ENCODE results near the gene CCDC200. TPM values are rescaled to one million over a fixed set of nuclear protein-coding genes. Genes with fewer than 3 reads are reported as not detected.
"Not testable (repeated sequence)": the region's sequence is repeated elsewhere in the genome, so short reads cannot be mapped to it uniquely, and the experiment has no call there.

CCDC200 gene
- total and polyA plus RNA-seq, 4 donors: 0.55 to 11.0 (median 4.4) TPM; not detected in 1

DNA sequence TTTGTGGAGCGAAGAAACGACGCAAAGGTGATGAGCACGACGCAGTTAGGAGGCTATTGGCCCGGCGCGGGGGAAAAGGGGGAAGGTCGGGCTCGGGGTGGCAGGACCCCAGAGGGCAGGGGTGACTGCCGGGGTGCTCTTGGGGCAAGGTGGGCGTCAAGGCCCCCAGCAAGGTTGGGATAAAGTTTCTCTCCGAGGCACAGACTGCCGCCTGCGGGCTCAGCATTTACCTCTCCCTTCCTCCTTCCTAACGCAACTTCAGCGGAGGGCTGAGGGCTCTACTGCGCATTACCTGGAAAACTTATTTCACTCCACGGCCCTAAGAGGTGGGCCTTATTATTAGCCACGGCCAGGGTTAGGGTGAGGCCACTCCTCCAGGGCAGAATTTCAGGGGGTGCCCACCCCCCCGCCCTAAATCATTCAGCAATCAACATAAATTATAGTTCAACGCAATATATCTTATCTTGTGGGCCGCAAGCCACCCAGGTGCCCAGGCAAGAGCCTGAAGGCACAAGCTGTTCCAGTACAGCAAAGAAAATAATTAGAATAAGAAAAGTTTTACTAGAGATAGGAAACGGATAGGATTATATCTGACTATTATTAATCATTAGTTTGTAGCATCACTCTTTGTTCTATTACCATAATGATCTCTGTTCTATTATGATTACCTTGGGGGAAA is 3.7 kb upstream of the CCDC200 start:
- DNase-seq (ENCODE audit: low read depth in 4 of 6, low spot score in 6 of 6); H3K27ac ChIP-seq (ENCODE audit: low read depth, low read length); H3K4me3 ChIP-seq (ENCODE audit: low read depth, low read length); H3K36me3 ChIP-seq (ENCODE audit: control insufficient read depth, insufficient read depth, low read length); H3K27me3 ChIP-seq (ENCODE audit: control insufficient read depth, insufficient read depth, low read length); H3K9me3 ChIP-seq (ENCODE audit: control insufficient read depth, insufficient read depth, low read length); H3K4me1 ChIP-seq (ENCODE audit: control insufficient read depth, insufficient read depth, low read length): not testable (repeated sequence)
- 80% methylated on average over 9 of the region's 24 CpGs for WGBS (ENCODE audit: insufficient coverage)

DNA sequence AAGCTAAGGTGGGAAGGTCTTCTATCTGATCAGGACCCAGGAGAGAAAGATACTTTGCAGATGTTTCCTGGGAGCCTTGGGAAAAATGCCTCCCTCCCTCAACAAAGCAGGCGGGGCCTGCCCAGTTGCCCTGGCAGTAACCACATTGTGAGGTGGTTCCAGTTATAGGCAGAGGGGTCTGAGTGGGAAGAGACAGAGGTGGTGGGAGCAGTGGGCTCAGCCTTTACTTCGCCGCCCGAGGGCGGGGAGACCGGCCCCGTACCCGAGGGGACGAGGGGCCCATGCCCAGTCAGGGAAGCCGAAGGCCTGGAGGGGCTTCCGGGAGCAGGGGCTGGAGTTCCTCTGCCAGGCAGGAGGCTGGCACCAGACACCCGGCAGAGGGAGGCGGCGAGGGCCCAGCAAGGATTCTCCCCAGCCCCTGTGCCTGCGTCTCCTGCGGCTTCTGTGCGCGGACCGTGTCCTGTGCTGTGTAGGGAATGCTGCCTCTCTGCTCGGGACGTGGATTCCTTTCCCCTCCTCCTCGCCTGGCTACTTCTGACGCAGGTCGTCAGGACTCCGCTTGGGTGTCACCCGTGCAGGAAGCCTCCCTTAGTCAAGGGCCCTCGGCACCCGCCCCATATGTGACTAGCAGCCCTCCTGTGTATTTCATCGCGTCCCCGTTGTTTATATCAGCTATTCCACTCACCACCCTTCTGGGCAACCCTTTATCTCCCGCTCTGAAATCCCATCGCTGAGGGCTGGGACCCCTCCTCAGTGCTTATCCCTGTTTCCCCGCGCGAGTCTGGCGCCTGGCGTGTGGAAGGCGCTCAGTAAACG is 3.0 kb upstream of the CCDC200 start:
- not testable (repeated sequence) for H3K9me3 ChIP-seq (ENCODE audit: control insufficient read depth, insufficient read depth, low read length); DNase-seq (ENCODE audit: low read depth in 4 of 6, low spot score in 6 of 6); H3K36me3 ChIP-seq (ENCODE audit: control insufficient read depth, insufficient read depth, low read length); H3K4me1 ChIP-seq (ENCODE audit: control insufficient read depth, insufficient read depth, low read length); H3K4me3 ChIP-seq (ENCODE audit: low read depth, low read length); H3K27ac ChIP-seq (ENCODE audit: low read depth, low read length); H3K27me3 ChIP-seq (ENCODE audit: control insufficient read depth, insufficient read depth, low read length)
- 90% methylated on average over 2 of the region's 40 CpGs for whole genome bisulfite sequencing (ENCODE audit: insufficient coverage)

GRCh38 chr17:43226393-43226792 is 2.0 kb downstream of the CCDC200 start:
- no peak for DNase-seq (ENCODE audit: low read depth in 4 of 6, low spot score in 6 of 6)
- H3K36me3 ChIP-seq (ENCODE audit: control insufficient read depth, insufficient read depth, low read length): peaks cover 5% of the 10 kb centered on the region
- H3K27ac ChIP-seq (ENCODE audit: low read depth, low read length): no peak overlapping the region
- H3K9me3 ChIP-seq (ENCODE audit: control insufficient read depth, insufficient read depth, low read length): no peaks in the 10 kb centered on the region
- 100% methylated on average over 4 of the region's 7 CpGs for WGBS (ENCODE audit: insufficient coverage)
- no peak overlapping the region for H3K4me3 ChIP-seq (ENCODE audit: low read depth, low read length)
- H3K27me3 ChIP-seq (ENCODE audit: control insufficient read depth, insufficient read depth, low read length): no peaks in the 10 kb centered on the region
- no peaks in the 10 kb centered on the region for H3K4me1 ChIP-seq (ENCODE audit: control insufficient read depth, insufficient read depth, low read length)

DNA sequence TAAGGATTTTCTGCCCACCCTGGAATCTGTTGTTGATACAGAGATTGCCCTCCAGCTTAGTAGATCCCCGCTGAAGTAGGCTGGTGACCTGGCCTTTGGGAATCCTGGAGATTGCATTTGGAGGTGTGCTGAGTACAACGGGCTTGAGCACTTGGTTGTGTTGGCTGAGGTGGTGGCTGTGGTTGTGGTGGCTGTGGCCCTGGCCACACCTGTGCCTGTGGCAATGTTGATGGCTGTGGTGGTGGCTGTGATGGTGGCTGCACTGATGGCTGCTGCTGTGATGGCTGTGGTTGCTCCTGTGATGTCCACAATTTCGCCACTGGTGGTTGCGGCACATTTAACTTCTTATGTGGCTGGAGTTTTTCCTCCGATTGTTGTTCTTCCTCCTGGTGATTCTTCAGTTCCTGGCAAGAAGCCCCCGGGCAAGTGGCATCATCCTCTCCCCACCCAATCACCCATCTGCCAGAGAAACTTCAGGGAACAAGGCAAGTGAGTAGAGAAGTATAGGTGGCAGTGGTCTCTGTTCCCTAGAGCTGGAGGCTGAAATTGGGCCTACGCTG is 4.2 kb downstream of the CCDC200 start:
- no peaks in the 10 kb centered on the region for H3K27me3 ChIP-seq (ENCODE audit: control insufficient read depth, insufficient read depth, low read length)
- no peak overlapping the region for H3K4me3 ChIP-seq (ENCODE audit: low read depth, low read length)
- peaks cover 5% of the 10 kb centered on the region for H3K36me3 ChIP-seq (ENCODE audit: control insufficient read depth, insufficient read depth, low read length)
- no peak overlapping the region for H3K27ac ChIP-seq (ENCODE audit: low read depth, low read length)
- no peaks in the 10 kb centered on the region for H3K4me1 ChIP-seq (ENCODE audit: control insufficient read depth, insufficient read depth, low read length)
- no peak for DNase-seq (ENCODE audit: low read depth in 4 of 6, low spot score in 6 of 6)
- 83% methylated on average over 5 of the region's 7 CpGs for WGBS (ENCODE audit: insufficient coverage)
- no peaks in the 10 kb centered on the region for H3K9me3 ChIP-seq (ENCODE audit: control insufficient read depth, insufficient read depth, low read length)

GRCh38 chr17:43220511-43221125 is 7.8 kb downstream of the CCDC200 start:
- Histone ChIP-seq H3K9me3 (ENCODE audit: control insufficient read depth, insufficient read depth, low read length) (no peaks in the 10 kb centered on the region), H3K4me3 (ENCODE audit: low read depth, low read length) (no peak overlapping the region), H3K36me3 (ENCODE audit: control insufficient read depth, insufficient read depth, low read length) (peaks cover 18% of the 10 kb centered on the region), H3K27me3 (ENCODE audit: control insufficient read depth, insufficient read depth, low read length) (no peaks in the 10 kb centered on the region), H3K4me1 (ENCODE audit: control insufficient read depth, insufficient read depth, low read length) (no peaks in the 10 kb centered on the region), H3K27ac (ENCODE audit: low read depth, low read length) (no peak overlapping the region)
- WGBS (ENCODE audit: insufficient coverage): 68% methylated on average over 3 of the region's 9 CpGs
- no peak for DNase-seq (ENCODE audit: low read depth in 4 of 6, low spot score in 6 of 6)

DNA sequence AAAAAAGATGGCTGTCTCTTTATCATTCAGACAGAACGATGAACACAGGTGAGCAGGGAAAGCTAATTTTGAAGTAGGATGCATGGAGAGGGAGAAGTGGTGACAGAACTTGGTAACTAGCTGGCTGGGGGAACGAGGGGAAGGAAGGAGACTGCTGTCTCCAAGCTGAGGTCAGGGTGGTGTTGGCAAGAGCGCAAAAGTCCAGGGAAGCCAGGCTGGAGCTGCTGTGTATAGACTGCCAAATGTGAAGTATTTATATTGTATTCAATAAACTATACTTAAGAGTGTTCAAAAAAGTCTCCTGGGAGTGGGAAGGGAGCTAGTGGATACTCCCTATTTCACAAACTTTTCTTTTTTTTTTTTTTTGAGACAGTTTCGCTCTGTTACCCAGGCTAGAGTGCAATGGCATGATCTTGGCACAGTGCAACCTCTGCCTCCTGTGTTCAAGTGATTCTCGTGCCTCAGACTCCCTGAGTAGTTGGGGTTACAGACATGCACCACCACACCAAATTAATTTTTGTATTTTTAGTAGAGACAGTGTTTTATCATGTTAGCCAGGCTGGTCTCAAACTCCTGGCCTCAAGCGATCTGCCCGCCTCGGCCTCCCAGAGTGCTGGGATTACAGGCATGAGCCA is 8.6 kb downstream of the CCDC200 start:
- 91% methylated on average over 4 of the region's 8 CpGs for WGBS (ENCODE audit: insufficient coverage)
- H3K4me3 ChIP-seq (ENCODE audit: low read depth, low read length): no peak overlapping the region
- no peak for DNase-seq (ENCODE audit: low read depth in 4 of 6, low spot score in 6 of 6)
- H3K27ac ChIP-seq (ENCODE audit: low read depth, low read length): no peak overlapping the region
- H3K4me1 ChIP-seq (ENCODE audit: control insufficient read depth, insufficient read depth, low read length): no peaks in the 10 kb centered on the region
- H3K9me3 ChIP-seq (ENCODE audit: control insufficient read depth, insufficient read depth, low read length): no peaks in the 10 kb centered on the region
- H3K27me3 ChIP-seq (ENCODE audit: control insufficient read depth, insufficient read depth, low read length): no peaks in the 10 kb centered on the region
- peaks cover 19% of the 10 kb centered on the region for H3K36me3 ChIP-seq (ENCODE audit: control insufficient read depth, insufficient read depth, low read length)

DNA sequence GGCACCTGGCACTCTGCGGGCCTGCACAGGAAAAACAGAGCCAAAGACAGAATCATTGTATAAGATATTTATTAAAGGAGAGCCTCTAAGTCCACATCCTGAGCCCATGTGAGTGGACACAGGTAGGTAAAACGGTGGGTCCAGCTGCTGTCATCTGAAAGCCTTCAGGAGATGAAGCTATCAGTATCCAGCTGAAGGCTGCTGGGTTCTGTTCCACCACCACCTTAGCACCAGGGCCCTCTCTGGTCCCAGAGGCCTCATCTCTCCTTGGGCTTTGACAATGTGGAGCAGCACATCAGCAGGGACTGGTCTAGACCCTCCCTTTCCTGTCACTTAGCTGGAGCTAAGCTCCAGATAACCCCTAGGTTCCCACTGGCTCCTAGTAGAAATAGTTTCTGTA is 9.4 kb downstream of the CCDC200 start:
- WGBS (ENCODE audit: insufficient coverage): 86% methylated on average over 1 of the region's 2 CpGs
- Histone ChIP-seq H3K27me3 (ENCODE audit: control insufficient read depth, insufficient read depth, low read length) (no peaks in the 10 kb centered on the region), H3K27ac (ENCODE audit: low read depth, low read length) (no peak overlapping the region), H3K4me1 (ENCODE audit: control insufficient read depth, insufficient read depth, low read length) (no peaks in the 10 kb centered on the region), H3K4me3 (ENCODE audit: low read depth, low read length) (no peak overlapping the region), H3K36me3 (ENCODE audit: control insufficient read depth, insufficient read depth, low read length) (peaks cover 20% of the 10 kb centered on the region), H3K9me3 (ENCODE audit: control insufficient read depth, insufficient read depth, low read length) (no peaks in the 10 kb centered on the region)
- no peak for DNase-seq (ENCODE audit: low read depth in 4 of 6, low spot score in 6 of 6)

- H3K36me3 ChIP-seq (ENCODE audit: control insufficient read depth, insufficient read depth, low read length): peaks cover 19% of the 10 kb centered on the region
Observed at GRCh38 chr17:43217614-43218087, 10.8 kb downstream of the CCDC200 start.

More at GRCh38 chr17:43217614-43218087, 10.8 kb downstream of the CCDC200 start:
- 100% methylated on average over 2 of the region's 2 CpGs for WGBS (ENCODE audit: insufficient coverage)
- no peak overlapping the region for H3K4me3 ChIP-seq (ENCODE audit: low read depth, low read length)
- no peak overlapping the region for H3K27ac ChIP-seq (ENCODE audit: low read depth, low read length)
- no peak for DNase-seq (ENCODE audit: low read depth in 4 of 6, low spot score in 6 of 6)
- H3K27me3 ChIP-seq (ENCODE audit: control insufficient read depth, insufficient read depth, low read length): no peaks in the 10 kb centered on the region
- no peaks in the 10 kb centered on the region for H3K9me3 ChIP-seq (ENCODE audit: control insufficient read depth, insufficient read depth, low read length)
- H3K4me1 ChIP-seq (ENCODE audit: control insufficient read depth, insufficient read depth, low read length): peaks cover 4% of the 10 kb centered on the region

Data from spinal cord (tissue), 10 donors.